SJSA1 (cell line): ENCODE measurements around the gene ZIM2. TPM values are rescaled to one million over a fixed set of nuclear protein-coding genes. Genes with fewer than 3 reads are reported as not detected.

Experiments used
- DNase-seq, 2 experiments: peaks; one replicate each; pipeline ENCODE4 v3.0.0-alpha.2; 2015 to 2020; ENCODE audit warnings: low spot score in 2 of 2, low read depth in 1 of 2
- H3K27ac ChIP-seq: fragments of 250-450 bp; sonication (Bioruptor Pico); 2 replicates; pipeline ENCODE4 v1.5.1; 2020; ENCODE audit warnings: mild to moderate bottlenecking, moderate library complexity
- H3K27me3 ChIP-seq: fragments of 250-450 bp; sonication (Bioruptor Pico); replicated peaks from 2 replicates; pipeline ENCODE4 v1.5.1; 2020; ENCODE audit warnings: mild to moderate bottlenecking, moderate library complexity
- H3K36me3 ChIP-seq: fragments of 250-450 bp; sonication (Bioruptor Pico); 2 replicates; pipeline ENCODE4 v1.5.1; 2020; ENCODE audit warnings: mild to moderate bottlenecking
- H3K4me1 ChIP-seq: fragments of 250-450 bp; sonication (Bioruptor Pico); replicated peaks from 2 replicates; pipeline ENCODE4 v1.6.1; 2021; ENCODE audit warnings: mild to moderate bottlenecking
- H3K4me3 ChIP-seq: fragments of 250-450 bp; sonication (Bioruptor Pico); 2 replicates; pipeline ENCODE4 v1.5.1; 2020; ENCODE audit warnings: mild to moderate bottlenecking
- H3K9me3 ChIP-seq: fragments of 250-450 bp; sonication (Bioruptor Pico); replicated peaks from 2 replicates; pipeline ENCODE4 v1.5.1; 2020; ENCODE audit warnings: mild to moderate bottlenecking
- total RNA-seq: library from RNA; depleted of rRNA; stranded (reverse); fragments of >200 nt; shearing (Covaris generic); gene quantifications from 2 replicates; pipeline ENCODE4 v1.2.3, GENCODE V29; 2014; rRNA removed

Gene ZIM2
- total RNA-seq, 1 experiment from 2014 or later, result not detected

DNA sequence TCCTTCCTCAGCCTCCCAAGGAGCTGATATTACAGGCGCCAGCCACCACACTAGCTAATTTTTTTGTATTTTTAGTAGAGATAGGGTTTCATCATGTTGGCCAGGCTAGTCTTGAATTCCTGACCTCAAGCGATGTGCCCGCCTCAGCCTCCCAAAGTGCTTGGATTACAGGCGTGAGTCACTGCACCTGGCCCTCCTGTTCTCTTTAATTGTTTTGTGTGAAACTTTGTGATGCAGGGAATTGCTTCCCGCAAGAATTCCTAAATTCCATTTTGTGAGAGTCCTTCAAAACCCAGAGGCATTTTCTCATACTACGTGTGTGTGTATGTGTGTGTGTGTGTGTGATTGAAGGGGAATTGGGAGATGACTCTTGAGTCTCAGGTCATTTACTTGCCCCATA lies 104.0 kb downstream of the ZIM2 start:
- no peak overlapping the region for H3K27ac ChIP-seq
- H3K27me3 ChIP-seq, result no peaks in the 10 kb centered on the region
- H3K4me3 ChIP-seq, result no peak overlapping the region
- no peak for DNase-seq
- no peaks in the 10 kb centered on the region for H3K36me3 ChIP-seq
- peaks cover 4% of the 10 kb centered on the region for H3K9me3 ChIP-seq
- H3K4me1 ChIP-seq, result no peaks in the 10 kb centered on the region

DNA sequence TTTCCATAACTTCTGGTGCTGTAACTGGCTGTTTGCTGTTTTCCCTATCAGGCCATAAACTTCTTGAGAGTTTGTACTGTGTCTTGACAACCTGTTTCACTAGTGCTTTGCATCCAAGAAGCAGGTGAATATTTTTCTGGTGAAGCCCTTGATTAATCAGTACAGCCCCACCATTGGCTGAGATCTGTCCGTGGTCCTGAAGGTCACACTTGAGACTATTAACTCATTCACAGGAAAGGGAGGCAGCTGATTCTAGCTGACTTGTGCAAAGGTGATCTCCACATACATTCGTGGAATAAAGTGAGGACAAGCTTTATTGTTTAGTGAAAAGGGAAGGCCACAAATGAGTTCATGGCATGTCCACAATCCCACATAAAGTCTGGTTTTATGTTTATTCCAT lies 107.5 kb downstream of the ZIM2 start:
- no peaks in the 10 kb centered on the region for H3K27me3 ChIP-seq
- H3K36me3 ChIP-seq, result no peaks in the 10 kb centered on the region
- H3K4me3 ChIP-seq, result no peak overlapping the region
- peaks cover 4% of the 10 kb centered on the region for H3K9me3 ChIP-seq
- DNase-seq, result no peak
- no peak overlapping the region for H3K27ac ChIP-seq
- no peaks in the 10 kb centered on the region for H3K4me1 ChIP-seq

GRCh38 chr19:56727677-56728076 lies 112.8 kb downstream of the ZIM2 start:
- no peak for DNase-seq
- H3K36me3 ChIP-seq, result no peaks in the 10 kb centered on the region
- H3K27me3 ChIP-seq, result no peaks in the 10 kb centered on the region
- peaks cover 4% of the 10 kb centered on the region; the same call in 1 of the 2 replicates for H3K9me3 ChIP-seq
- no peaks in the 10 kb centered on the region for H3K4me1 ChIP-seq
- no peak overlapping the region for H3K27ac ChIP-seq
- no peak overlapping the region for H3K4me3 ChIP-seq

DNA sequence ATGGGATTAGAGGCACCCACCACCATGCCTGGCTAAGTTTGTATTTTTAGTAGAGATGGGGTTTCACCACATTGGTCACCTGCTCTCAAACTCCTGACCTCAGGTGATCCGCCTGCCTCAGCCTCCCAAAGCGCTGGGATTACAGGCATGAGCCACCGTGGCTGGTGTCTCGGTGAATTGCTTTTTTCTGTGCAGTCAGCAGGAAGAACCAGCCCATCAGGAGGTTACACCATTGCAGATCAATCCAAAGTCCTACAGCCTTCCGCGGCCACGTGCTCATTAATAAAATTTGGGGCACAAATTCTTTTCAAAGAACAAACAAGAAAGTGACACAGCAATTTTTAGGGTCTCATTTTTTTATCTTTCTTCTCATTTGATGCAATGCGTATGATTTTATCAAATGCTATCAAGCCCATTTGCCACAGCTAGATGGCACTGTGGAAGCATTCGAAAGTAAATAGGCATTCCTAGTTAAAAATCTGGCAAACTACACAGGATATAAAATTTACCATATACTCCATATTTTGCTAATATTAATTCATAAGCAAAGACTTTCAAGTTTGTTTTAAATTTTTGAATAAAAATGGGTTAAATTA lies 114.6 kb downstream of the ZIM2 start:
- DNase-seq, result no peak

More for the DNA sequence above, 114.6 kb downstream of the ZIM2 start:
- H3K4me3 ChIP-seq, result no peak overlapping the region
- no peak overlapping the region for H3K27ac ChIP-seq
- no peaks in the 10 kb centered on the region for H3K27me3 ChIP-seq
- H3K9me3 ChIP-seq, result peaks cover 4% of the 10 kb centered on the region; the same call in 1 of the 2 replicates
- no peaks in the 10 kb centered on the region for H3K36me3 ChIP-seq
- H3K4me1 ChIP-seq, result no peaks in the 10 kb centered on the region

Other genes starting within 250 kb of the ZIM2 start
- 4.4 and 7.4 TPM in 2 replicates for gene ZNF71, start 245.4 kb downstream of the ZIM2 start, total RNA-seq
- 0.45 TPM in 1 of 2 replicates, not detected in the other for gene SMIM17, start 197.6 kb downstream of the ZIM2 start, total RNA-seq
- gene ZNF835, start 169.0 kb downstream of the ZIM2 start, total RNA-seq, result not detected in 2 replicates
- gene PEG3, start within 50 bp of the ZIM2 start, total RNA-seq, result not detected in 2 replicates